B cell (primary cell): Measurements from ENCODE around the gene RIPOR3. TPM values are rescaled to one million over a fixed set of nuclear protein-coding genes. Genes with fewer than 3 reads are reported as not detected.
"Not testable (repeated sequence)": the region's sequence is repeated elsewhere in the genome, so short reads cannot be mapped to it uniquely, and the experiment has no call there.

ENCODE experiments used
- ATAC-seq: fragments of 200-7000 bp; cut with Tn5 transposase; one replicate; pipeline ENCODE4 v1.10.0; 2021; ENCODE audit warnings: low read depth, mild to moderate bottlenecking, moderate number of reproducible peaks, moderate library complexity
- CTCF ChIA-PET: fragments of 350-600 bp; sonication (Branson Sonifier 250); formaldehyde crosslinking; loops from one replicate; lab custom pipeline; 2021; ENCODE audit warnings: antibody characterized with exemption, inconsistent platforms; lab: Charles Lee
- POLR2A ChIA-PET: fragments of 350-600 bp; sonication (Branson Sonifier 250); formaldehyde crosslinking; loops from one replicate; lab custom pipeline; 2021; ENCODE audit warnings: antibody characterized with exemption; lab: Charles Lee
- DNase-seq: peaks from one replicate; pipeline ENCODE4 v3.0.0; 2013
- H2AFZ ChIP-seq: 2 replicates; pipeline ENCODE4 v1.6.1; 2012; ENCODE audit warnings: mild to moderate bottlenecking, low read depth, low read length; ENCODE audit not compliant: insufficient read depth, poor library complexity, severe bottlenecking
- H3K27ac ChIP-seq, 2 donors: 1 replicate in 1 of 2; 2 replicates in 1 of 2; pipeline ENCODE4 v1.5.1; 2012 to 2013; ENCODE audit warnings: low read length in 2 of 2, mild to moderate bottlenecking in 2 of 2, moderate library complexity in 1 of 2
- H3K27me3 ChIP-seq, 4 experiments: fragments of 200-600 bp in 1 of 4; sonication (generic) in 1 of 4; replicated peaks in 1 of 4; 1 replicate in 2 of 4; 2 replicates in 2 of 4; pipeline versions ENCODE4 v1.6.1 to v1.7.0; 2013 to 2016; ENCODE audit warnings: low read length in 3 of 4, mild to moderate bottlenecking in 2 of 4, mixed read lengths in 1 of 4, moderate library complexity in 1 of 4; ENCODE audit not compliant: insufficient read depth in 4 of 4, control insufficient read depth in 3 of 4; ENCODE audit errors: control extremely low read depth in 1 of 4
- H3K36me3 ChIP-seq, 2 experiments: replicated peaks in 1 of 2; 1 replicate in 1 of 2; 2 replicates in 1 of 2; pipeline versions ENCODE4 v1.6.1 to v1.7.1; 2013; ENCODE audit warnings: low read length in 1 of 2; ENCODE audit not compliant: insufficient read depth in 2 of 2, control insufficient read depth in 1 of 2; ENCODE audit errors: control extremely low read depth in 1 of 2, extremely low read depth in 1 of 2
- H3K4me1 ChIP-seq, 2 donors: fragments of 200-600 bp in 1 of 2; sonication (generic) in 1 of 2; 1 replicate in 1 of 2; 2 replicates in 1 of 2; pipeline versions ENCODE4 v1.5.1 to v1.6.1; 2013 to 2017; ENCODE audit warnings: low read length in 2 of 2; ENCODE audit not compliant: control insufficient read depth in 2 of 2, insufficient read depth in 2 of 2
- H3K4me2 ChIP-seq: replicated peaks from 2 replicates; pipeline ENCODE3; 2012; ENCODE audit warnings: mild to moderate bottlenecking, low read depth, low read length; ENCODE audit not compliant: poor library complexity, severe bottlenecking
- H3K4me3 ChIP-seq, 5 experiments: fragments of 200-600 bp in 1 of 5; sonication (generic) in 1 of 5; 1 replicate in 3 of 5; 2 replicates in 2 of 5; pipeline versions ENCODE4 v1.5.1 to v1.7.0; 2011 to 2016; ENCODE audit warnings: low read length in 4 of 5, mild to moderate bottlenecking in 4 of 5, low read depth in 2 of 5, control low read depth in 1 of 5, moderate library complexity in 1 of 5; ENCODE audit not compliant: insufficient read depth in 1 of 5; ENCODE audit errors: control extremely low read depth in 1 of 5, extremely low read depth in 1 of 5
- H3K79me2 ChIP-seq: fragments of 200-600 bp; sonication (generic); one replicate; pipeline ENCODE4 v1.6.0; 2016; ENCODE audit warnings: low read length; ENCODE audit not compliant: control insufficient read depth, insufficient read depth
- H3K9ac ChIP-seq: fragments of 200-600 bp; sonication (generic); 2 replicates; pipeline ENCODE4 v1.6.1; 2017; ENCODE audit warnings: mild to moderate bottlenecking, low read length, moderate library complexity
- H3K9me3 ChIP-seq, 3 donors: one replicate each; pipeline versions ENCODE4 v1.6.1 to v1.7.1; 2013; ENCODE audit warnings: low read length in 2 of 3; ENCODE audit not compliant: control insufficient read depth in 2 of 3, insufficient read depth in 1 of 3; ENCODE audit errors: control extremely low read depth in 1 of 3
- H4K20me1 ChIP-seq: 2 replicates; pipeline ENCODE4 v1.6.0; 2012; ENCODE audit warnings: mild to moderate bottlenecking, low read length; ENCODE audit not compliant: insufficient read depth, control insufficient read depth, poor library complexity, severe bottlenecking
- H3K27ac Mint-ChIP-seq: one replicate; pipeline ENCODE4 v1.8.0; 2021; ENCODE audit warnings: mixed read lengths
- H3K27me3 Mint-ChIP-seq: one replicate; pipeline ENCODE4 v1.8.0; 2021; ENCODE audit warnings: mixed read lengths
- H3K4me1 Mint-ChIP-seq: one replicate; pipeline ENCODE4 v1.8.0; 2021; ENCODE audit warnings: mixed read lengths
- H3K4me3 Mint-ChIP-seq: one replicate; pipeline ENCODE4 v1.8.0; 2021; ENCODE audit warnings: mixed read lengths
- H3K9me3 Mint-ChIP-seq: one replicate; pipeline ENCODE4 v1.8.0; 2022; ENCODE audit warnings: mixed read lengths; ENCODE audit not compliant: insufficient read depth
- EZH2 ChIP-seq: IDR thresholded peaks from 2 replicates; pipeline ENCODE4 v1.6.1; 2012; ENCODE audit warnings: borderline replicate concordance, low read depth, mild to moderate bottlenecking, moderate library complexity, low read length; ENCODE audit not compliant: insufficient read depth, poor library complexity, severe bottlenecking
- WGBS: methylation state at CpG from one replicate; pipeline ENCODE4 v1.1.5; 2013; ENCODE audit warnings: missing lambda C conversion rate; ENCODE audit not compliant: insufficient coverage; 5-methylcytosine and 5-hydroxymethylcytosine counted together
- intact Hi-C: fragments of 100-400 bp; cut with micrococcal nuclease; formaldehyde crosslinking; loops from one replicate; pipeline ENCODE4 v1.10.0; 2022
- polyA plus RNA-seq: library from polyadenylated mRNA; depleted of rRNA; stranded (reverse); fragments of >200 nt; gene quantifications from 2 replicates; pipeline ENCODE4 v1.2.3, GENCODE V29; 2012
- total RNA-seq, 2 donors: library from RNA; stranded (reverse); fragments of 120-200 nt in 1 of 2; gene quantifications; 1 replicate in 1 of 2; 2 replicates in 1 of 2; pipeline versions ENCODE4 v1.2.3 to v1.2.4, GENCODE V29; 2013 to 2022
- TF ChIP-seq, protein P1 (sequence below): fragments of 200-600 bp; IDR thresholded peaks from one replicate; pipeline ENCODE4 v1.8.0; 2022; ENCODE audit warnings: antibody characterized with exemption, mild to moderate bottlenecking

RIPOR3 gene
- total and polyA plus RNA-seq, 2 donors (not counting 1 experiment from before 2014, with no cell fraction given), result 0.09 to 0.27 TPM

- TF ChIP-seq, protein P1, sequence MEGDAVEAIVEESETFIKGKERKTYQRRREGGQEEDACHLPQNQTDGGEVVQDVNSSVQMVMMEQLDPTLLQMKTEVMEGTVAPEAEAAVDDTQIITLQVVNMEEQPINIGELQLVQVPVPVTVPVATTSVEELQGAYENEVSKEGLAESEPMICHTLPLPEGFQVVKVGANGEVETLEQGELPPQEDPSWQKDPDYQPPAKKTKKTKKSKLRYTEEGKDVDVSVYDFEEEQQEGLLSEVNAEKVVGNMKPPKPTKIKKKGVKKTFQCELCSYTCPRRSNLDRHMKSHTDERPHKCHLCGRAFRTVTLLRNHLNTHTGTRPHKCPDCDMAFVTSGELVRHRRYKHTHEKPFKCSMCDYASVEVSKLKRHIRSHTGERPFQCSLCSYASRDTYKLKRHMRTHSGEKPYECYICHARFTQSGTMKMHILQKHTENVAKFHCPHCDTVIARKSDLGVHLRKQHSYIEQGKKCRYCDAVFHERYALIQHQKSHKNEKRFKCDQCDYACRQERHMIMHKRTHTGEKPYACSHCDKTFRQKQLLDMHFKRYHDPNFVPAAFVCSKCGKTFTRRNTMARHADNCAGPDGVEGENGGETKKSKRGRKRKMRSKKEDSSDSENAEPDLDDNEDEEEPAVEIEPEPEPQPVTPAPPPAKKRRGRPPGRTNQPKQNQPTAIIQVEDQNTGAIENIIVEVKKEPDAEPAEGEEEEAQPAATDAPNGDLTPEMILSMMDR, result no peak
- no peak for TF ChIP-seq EZH2
- no peaks in the 10 kb centered on the region for H3K79me2 ChIP-seq
- peaks cover 0 to 22% (median 2%) of the 10 kb centered on the region in 4 experiments for H3K27me3 ChIP-seq
- no peak overlapping the region for H3K27ac Mint-ChIP-seq
- intact Hi-C loops, result no loop called here
- ChIA-PET POLR2A (no interaction called here), CTCF (interaction anchor here (1.2 kb wide), 1 partner anchor 8 kb away, joined by 3 read pairs; no protein-coding TSS in a partner anchor)
- DNase-seq, result no peak
- H3K4me1 ChIP-seq, result peaks cover 12 to 17% of the 10 kb centered on the region in 2 donors
- no peak overlapping the region for H3K4me2 ChIP-seq
- H3K27ac ChIP-seq, result no peak overlapping the region
- no peaks in the 10 kb centered on the region for H3K9me3 Mint-ChIP-seq
- H3K4me1 Mint-ChIP-seq, result peaks cover 17% of the 10 kb centered on the region
- no peaks in the 10 kb centered on the region for H4K20me1 ChIP-seq
- WGBS, result 66% methylated on average over 10 of the region's 12 CpGs
- no peak overlapping the region for H3K4me3 ChIP-seq
- ATAC-seq, result no peak
- no peak overlapping the region for H3K9ac ChIP-seq
- no peak overlapping the region for H3K4me3 Mint-ChIP-seq
- no peaks in the 10 kb centered on the region for H3K36me3 ChIP-seq
- H3K9me3 ChIP-seq, result peaks cover 0 to 11% (median 0%) of the 10 kb centered on the region in 3 donors
- H2AFZ ChIP-seq, result no peak overlapping the region
- H3K27me3 Mint-ChIP-seq, result peaks cover 11% of the 10 kb centered on the region
Measured at GRCh38 chr20:50600281-50600895, 91.0 kb downstream of the RIPOR3 start.

DNA sequence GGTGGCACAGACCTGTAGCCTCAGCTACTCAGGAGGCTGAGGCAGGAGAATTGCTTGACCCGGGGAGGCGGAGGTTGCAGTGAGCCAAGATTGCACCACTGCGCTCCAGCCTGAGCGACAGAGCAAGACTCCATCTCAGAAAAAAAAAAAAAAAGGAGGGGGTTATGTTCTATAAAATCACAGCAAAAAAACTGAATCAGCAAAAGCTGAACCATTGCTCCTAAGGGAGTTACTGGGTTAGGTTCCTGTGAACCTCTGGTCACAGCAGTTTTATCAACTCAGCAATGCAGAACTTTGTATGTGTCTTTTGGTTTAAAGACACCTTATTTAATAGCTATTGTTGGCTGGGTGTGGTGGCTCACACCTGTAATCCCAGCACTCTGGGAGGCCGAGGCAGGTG lies 92.6 kb downstream of the RIPOR3 start:
- H3K9me3 Mint-ChIP-seq, H3K9ac ChIP-seq, H3K36me3 ChIP-seq, H2AFZ ChIP-seq, intact Hi-C loops, H3K79me2 ChIP-seq, H3K27ac Mint-ChIP-seq, H3K27me3 Mint-ChIP-seq, H3K27ac ChIP-seq, ATAC-seq, H3K4me3 ChIP-seq, H3K4me3 Mint-ChIP-seq, DNase-seq, H3K4me2 ChIP-seq, H4K20me1 ChIP-seq: not testable (repeated sequence)
- H3K27me3 ChIP-seq, result peaks cover 0 to 22% (median 2%) of the 10 kb centered on the region in 4 experiments
- POLR2A ChIA-PET, result interaction anchor here (0.6 kb wide), 1 partner anchor 387 kb away, joined by 9 read pairs; no protein-coding TSS in a partner anchor
- peaks cover 0 to 11% (median 0%) of the 10 kb centered on the region in 3 donors for H3K9me3 ChIP-seq
- WGBS, result 100% methylated on average over 4 of the region's 5 CpGs
- CTCF ChIA-PET, result interaction anchor here (0.6 to 3.5 kb wide), 3 partner anchors 10 to 151 kb away, joined by 3 to 18 read pairs (median 3); no protein-coding TSS in a partner anchor
- H3K4me1 ChIP-seq, result peaks cover 12 to 26% of the 10 kb centered on the region in 2 donors
- peaks cover 28% of the 10 kb centered on the region for H3K4me1 Mint-ChIP-seq
